NCI-H2227 treated with DMSO at 0.1 percent for 48 hours (cell line): ENCODE data around the gene NUDT16L1.

ENCODE experiments used
- DNase-seq: peaks from one replicate; lab custom pipeline; 2025; lab: John Stamatoyannopoulos, UW

The NUDT16L1 gene

DNA sequence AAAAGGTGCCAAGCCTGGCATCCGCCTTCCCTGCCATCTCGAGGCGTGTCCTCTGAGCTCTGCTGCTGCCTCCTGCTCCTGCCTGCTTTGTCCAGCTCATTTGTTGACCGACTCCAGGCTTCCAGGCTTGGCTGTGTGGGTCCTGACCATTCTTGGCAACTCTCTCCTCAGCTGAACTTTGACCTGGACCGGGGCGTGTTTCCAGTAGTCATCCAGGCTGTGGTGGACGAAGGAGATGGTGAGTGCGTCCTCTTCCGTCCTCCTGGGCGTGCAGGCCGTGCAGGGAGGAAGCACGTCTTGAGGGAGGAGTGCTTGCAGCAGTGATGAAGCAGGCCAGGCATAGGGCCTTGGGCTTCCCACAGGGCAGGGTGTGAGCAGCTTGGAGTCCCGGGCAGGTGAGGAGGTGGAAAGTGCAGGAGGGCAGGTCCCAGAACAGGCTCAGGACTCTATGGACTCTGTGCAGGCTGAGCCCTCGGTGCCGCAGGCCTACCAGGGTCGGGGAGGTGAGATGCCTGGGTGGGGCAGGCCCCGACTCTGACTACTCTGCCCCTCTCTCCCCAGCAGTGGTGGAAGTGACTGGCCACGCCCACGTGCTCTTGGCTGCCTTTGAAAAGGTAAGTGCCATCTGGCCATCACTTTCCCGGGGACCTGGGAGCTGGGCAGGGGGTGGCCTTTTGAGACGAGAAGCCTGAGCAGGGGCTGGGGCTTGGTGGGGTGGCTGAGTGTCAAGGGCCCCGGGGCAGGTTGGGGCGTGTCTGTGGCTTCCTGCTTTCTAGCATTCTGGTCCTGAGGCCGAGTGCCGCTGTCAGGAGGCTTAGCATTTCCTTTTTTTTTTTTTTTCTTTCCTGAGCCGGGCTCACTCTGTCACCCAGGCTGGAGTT lies 28.6 kb upstream of the NUDT16L1 start:
- no peak for DNase-seq

- DNase-seq: no peak
Measured at GRCh38 chr16:4666537-4667202, 26.7 kb upstream of the NUDT16L1 start.

DNA sequence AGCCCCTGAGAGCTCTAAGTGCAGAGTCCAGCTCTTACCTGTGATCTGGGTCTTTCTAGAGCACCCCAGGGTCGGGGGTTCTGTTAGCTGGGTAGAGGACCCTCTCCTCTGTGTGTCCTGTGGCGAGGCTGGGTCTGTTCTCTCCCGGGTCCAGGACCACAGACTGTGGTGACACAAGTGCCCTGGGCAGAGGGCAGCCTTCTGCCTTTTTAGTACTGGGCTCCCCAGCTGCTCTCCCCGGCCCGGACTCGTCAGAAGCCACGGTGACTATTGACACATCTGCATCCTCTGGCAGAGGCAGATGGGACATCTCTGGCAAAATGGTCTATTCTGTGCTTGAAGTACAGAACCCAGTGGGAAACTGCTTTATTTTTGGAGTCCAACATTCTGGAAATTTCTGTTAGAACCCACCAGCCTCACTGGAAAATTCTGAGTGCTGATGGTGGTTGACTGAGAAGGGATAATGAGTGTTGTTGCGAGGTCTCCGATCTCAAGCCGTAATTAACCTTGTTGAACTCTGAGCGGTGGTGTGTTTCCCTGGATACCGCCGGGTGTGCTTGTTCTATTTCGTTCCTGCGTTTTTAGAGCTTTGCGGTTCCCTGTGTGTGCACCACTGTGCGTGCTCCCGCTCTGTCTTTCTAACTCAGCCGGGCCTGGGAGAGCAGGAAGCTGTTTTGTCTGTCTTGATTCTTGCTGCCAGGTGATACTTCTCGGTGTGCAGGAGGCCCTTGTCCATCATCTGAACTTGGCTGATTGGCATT lies 26.0 kb upstream of the NUDT16L1 start:
- DNase-seq: peak; percentile 74

GRCh38 chr16:4668313-4668960 lies 24.9 kb upstream of the NUDT16L1 start:
- no peak for DNase-seq

DNA sequence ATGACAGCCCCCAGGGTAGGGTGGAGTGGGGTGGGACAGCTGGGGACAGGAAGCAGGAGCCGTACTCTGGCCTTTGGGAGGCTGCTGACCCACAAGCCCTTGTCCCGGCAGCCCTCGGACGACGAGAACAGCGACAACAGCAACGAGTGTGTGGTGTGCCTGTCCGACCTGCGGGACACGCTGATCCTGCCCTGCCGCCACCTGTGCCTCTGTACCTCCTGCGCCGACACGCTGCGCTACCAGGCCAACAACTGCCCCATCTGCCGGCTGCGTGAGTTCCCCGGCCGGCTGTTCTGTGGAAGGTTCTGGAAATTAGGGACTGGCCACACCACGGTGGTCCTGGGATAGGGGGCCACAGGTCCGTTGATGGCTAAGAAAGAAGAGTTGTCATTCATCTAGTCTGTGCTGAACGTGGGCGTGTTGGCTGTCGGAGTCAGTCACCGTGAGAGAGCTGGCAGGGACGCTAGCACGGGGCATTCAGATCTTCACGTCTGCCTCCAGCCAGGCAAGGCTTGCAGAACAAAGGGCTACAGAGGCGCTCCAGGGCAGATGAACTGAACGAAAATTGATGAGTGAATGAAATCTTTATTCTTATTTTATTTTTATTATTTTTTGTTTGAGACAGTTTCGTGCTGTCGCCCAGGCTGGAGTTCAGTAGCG lies 19.8 kb upstream of the NUDT16L1 start:
- DNase-seq: no peak

GRCh38 chr16:4674926-4675530 lies 18.3 kb upstream of the NUDT16L1 start:
- DNase-seq: no peak

- no peak for DNase-seq
Measured at GRCh38 chr16:4675864-4676786, 17.2 kb upstream of the NUDT16L1 start.

- no peak for DNase-seq
Measured at GRCh38 chr16:4676831-4677230, 16.5 kb upstream of the NUDT16L1 start.

DNA sequence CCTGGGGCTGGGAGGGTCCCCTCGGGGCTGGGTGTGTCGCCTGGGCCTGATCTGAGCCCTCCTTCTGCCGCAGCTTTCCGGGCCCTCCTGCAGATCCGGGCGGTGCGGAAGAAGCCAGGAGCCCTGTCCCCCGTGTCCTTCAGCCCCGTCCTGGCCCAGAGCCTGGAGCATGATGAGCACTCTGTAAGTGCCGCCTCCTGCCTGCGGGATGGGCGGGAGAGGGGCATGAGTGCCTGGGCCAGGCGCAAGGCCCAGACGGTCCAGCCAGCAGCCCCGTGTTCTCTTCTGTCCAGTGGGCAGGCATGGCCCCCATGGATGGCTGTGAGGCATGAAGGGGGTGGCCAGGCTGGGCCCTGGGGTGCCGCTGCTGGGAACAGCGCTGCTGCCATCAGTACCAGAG lies 16.0 kb upstream of the NUDT16L1 start:
- no peak for DNase-seq

DNA sequence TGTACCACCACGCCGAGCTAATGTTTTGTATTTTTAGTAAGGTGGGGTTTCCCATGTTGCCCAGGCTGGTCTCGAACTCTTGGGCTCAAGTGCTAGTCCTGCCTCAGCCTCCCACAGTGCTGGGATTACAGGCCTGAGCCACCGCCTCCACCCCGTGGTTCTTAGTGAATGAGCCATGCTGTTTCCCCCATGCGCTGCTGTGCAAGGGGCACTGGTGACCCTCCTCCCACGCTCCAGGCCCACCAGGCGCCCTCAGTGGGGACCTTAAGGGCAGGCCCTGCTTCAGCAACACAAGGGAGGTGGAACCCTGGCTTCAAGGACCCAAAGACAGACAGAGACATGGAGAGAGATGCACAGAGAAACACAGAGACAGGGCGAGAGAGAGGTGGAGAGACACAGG lies 15.4 kb upstream of the NUDT16L1 start:
- no peak for DNase-seq

DNA sequence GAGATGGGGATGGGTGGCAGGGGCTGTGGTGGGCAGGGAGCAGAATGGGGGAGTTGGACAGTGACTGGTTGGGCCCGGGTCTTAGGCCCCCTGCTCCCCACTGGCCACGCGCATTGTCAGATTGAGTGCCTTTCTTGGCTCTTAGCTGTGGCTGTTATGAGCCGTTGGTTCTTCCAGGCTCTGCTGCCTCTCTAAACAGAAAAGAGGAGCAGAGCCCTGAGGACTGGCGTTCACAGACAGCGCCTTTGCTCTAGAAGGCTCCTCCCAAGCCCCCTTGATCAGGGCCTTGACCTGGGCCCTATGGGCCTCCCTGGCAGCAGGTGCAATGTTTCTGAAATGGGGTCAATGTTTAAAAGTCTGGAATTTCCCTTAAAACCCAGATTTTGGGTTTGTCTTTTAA lies 14.8 kb upstream of the NUDT16L1 start:
- no peak for DNase-seq

- no peak for DNase-seq
Measured at GRCh38 chr16:4679156-4679849, 14.1 kb upstream of the NUDT16L1 start.

GRCh38 chr16:4679850-4680636 lies 13.3 kb upstream of the NUDT16L1 start:
- DNase-seq: no peak

DNA sequence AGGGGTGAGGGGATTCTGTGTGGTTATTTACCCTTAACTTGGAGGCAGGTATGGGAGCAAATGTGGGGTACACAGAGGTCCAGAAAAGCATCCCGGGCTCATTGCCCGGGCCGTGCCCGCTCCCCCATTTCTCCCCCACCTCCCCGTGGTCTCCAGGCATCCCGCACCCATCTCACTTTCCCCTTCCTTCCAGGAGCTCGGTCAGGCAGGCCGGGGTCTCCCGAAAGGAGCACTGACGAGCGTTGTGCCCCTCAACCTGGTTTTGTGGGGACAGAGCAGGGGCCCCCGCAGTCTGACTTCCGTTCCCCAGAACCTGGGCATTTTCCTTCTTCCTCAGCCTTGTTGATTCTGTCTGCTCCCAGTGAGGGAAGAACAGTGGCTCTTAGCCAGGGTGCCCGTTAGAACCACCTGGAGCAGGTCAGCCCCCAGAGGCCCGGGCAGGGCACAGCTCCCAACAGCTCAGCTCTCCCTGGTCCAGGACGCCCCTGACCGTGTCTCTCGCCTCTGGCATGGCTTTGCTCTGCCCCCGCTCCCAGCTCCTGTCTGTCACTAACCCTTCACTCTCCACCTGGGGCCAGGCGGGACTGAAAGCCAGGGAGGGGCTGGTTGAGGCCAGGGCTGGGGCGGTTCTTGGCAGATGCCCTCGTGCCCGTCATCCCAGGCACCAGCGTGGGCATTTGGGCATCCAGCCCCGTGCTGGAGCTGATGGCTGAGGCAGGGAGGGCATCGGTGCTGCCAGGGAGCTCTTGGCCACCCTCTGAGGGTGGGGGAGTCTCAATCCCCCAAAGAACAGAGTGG lies 12.5 kb upstream of the NUDT16L1 start:
- no peak for DNase-seq

GRCh38 chr16:4681471-4682083 lies 11.8 kb upstream of the NUDT16L1 start:
- no peak for DNase-seq

GRCh38 chr16:4682084-4682591 lies 11.2 kb upstream of the NUDT16L1 start:
- no peak for DNase-seq

DNA sequence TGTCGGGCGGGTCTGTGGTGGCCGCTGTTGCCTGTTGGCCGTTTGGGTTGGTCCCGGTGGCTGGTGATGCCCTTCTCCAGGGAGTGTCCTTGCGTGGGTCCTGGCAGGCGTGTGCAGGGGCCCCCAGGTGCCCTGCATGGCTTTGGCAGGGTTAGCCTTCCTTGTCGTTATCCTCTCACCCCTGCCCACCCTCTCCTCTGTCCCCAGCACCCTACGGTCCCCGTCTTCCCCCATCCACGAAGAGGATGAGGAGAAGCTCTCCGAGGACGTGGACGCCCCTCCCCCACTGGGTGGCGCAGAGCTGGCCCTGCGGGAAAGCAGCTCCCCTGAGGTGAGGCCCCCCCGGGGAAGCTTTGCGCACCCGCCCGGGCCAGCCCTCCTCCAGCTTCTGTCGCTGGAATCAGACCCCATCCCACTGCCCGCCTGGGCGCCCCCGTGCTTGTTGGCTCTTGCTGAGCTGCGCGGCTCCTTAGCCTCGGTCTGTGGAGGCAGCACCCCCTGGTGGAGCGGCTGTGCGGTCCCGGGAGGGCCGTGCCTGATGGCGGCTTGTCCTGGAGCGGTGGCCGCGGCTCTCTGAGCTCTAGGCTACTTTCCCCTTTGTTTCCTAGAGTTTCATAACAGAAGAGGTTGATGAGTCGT lies 10.6 kb upstream of the NUDT16L1 start:
- DNase-seq: no peak
